ENCODE measurements around the gene GDI1.

GDI1 gene

DNA sequence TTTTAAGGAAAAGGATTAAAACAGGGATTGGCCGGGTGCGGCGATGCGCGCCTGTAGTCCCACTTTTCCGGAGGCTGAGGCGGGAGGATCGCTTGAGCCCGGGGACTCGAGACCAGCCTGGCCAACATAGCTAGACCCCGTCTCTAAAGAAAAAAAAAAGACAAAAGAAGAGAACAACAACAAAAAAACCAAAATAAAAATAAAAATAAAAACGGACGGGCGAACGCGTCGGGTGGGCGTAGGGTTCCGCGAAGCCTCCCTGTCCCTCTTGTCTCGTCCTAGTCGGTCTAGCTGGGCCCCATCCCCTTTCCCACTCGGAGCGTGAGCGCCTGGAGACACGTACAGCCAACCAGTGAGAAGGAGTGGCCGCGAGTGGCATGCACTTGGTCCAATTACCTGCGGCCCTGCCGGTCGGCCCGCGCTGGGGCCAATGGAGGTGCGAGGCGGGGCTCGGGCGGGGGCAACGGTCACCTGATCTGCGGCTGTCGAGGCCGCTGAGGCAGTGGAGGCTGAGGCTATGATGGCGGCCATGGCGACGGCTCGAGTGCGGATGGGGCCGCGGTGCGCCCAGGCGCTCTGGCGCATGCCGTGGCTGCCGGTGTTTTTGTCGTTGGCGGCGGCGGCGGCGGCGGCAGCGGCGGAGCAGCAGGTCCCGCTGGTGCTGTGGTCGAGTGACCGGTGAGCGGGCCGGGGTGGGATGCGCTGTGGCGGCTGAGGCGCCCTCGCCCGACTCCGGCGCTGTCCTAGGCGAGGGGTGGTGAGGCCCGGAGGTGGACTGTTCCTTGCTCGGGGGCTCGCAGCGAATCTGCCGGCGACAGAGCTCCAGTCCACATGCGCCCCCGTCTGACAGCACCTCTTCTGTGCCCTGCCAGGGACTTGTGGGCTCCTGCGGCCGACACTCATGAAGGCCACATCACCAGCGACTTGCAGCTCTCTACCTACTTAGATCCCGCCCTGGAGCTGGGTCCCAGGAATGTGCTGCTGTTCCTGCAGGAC is 8.5 kb upstream of the GDI1 start, which contains the start of gene ATP6AP1 (continued):
- TF ChIP-seq, protein P1, sequence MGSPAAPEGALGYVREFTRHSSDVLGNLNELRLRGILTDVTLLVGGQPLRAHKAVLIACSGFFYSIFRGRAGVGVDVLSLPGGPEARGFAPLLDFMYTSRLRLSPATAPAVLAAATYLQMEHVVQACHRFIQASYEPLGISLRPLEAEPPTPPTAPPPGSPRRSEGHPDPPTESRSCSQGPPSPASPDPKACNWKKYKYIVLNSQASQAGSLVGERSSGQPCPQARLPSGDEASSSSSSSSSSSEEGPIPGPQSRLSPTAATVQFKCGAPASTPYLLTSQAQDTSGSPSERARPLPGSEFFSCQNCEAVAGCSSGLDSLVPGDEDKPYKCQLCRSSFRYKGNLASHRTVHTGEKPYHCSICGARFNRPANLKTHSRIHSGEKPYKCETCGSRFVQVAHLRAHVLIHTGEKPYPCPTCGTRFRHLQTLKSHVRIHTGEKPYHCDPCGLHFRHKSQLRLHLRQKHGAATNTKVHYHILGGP (tag by site-specific recombination; IDR thresholded peaks at IDR 0.05): no peak
- TF ChIP-seq, protein P2, sequence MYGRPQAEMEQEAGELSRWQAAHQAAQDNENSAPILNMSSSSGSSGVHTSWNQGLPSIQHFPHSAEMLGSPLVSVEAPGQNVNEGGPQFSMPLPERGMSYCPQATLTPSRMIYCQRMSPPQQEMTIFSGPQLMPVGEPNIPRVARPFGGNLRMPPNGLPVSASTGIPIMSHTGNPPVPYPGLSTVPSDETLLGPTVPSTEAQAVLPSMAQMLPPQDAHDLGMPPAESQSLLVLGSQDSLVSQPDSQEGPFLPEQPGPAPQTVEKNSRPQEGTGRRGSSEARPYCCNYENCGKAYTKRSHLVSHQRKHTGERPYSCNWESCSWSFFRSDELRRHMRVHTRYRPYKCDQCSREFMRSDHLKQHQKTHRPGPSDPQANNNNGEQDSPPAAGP (tag by site-specific recombination; IDR thresholded peaks at IDR 0.05): peak; percentile 22; the same call in 1 of the 2 replicates
- TF ChIP-seq ZNF132 (tag by site-specific recombination; IDR thresholded peaks at IDR 0.05; ENCODE audit: borderline replicate concordance) (no peak), ZNF140 (tag by site-specific recombination; IDR thresholded peaks at IDR 0.05) (no peak), PRDM1 (tag by site-specific recombination; IDR thresholded peaks at IDR 0.05) (no peak), ZNF416 (tag by site-specific recombination; IDR thresholded peaks at IDR 0.05) (no peak), ZNF701 (tag by site-specific recombination; IDR thresholded peaks at IDR 0.05) (no peak), SALL2 (tag by site-specific recombination; IDR thresholded peaks at IDR 0.05; ENCODE audit: borderline replicate concordance) (no peak), GLIS2 (tag by site-specific recombination; IDR thresholded peaks at IDR 0.05) (peak; percentile 74), ZNF366 (tag by site-specific recombination; conservative IDR thresholded peaks at IDR 0.05) (no peak), EGR2 (tag by site-specific recombination; IDR thresholded peaks at IDR 0.05; ENCODE audit: low read depth) (peak; percentile 56), FEZF1 (tag by site-specific recombination; IDR thresholded peaks at IDR 0.05) (no peak), SP3 (tag by site-specific recombination; IDR thresholded peaks at IDR 0.05) (peak; percentile 83), ZNF175 (tag by site-specific recombination; IDR thresholded peaks at IDR 0.05) (no peak), ZNF596 (tag by site-specific recombination; IDR thresholded peaks at IDR 0.05) (no peak), ZNF112 (tag by site-specific recombination; IDR thresholded peaks at IDR 0.05) (no peak), ZEB2 (tag by site-specific recombination; IDR thresholded peaks at IDR 0.05) (no peak), ZNF302 (tag by site-specific recombination; IDR thresholded peaks at IDR 0.05; ENCODE audit: low read depth) (no peak), ZNF239 (tag by site-specific recombination; IDR thresholded peaks at IDR 0.05) (no peak), ZBTB20 (tag by site-specific recombination; IDR thresholded peaks at IDR 0.05) (peak; percentile 53; the same call in 1 of the 2 replicates), ZBTB21 (tag by site-specific recombination; IDR thresholded peaks at IDR 0.05) (no peak), ZFP3 (tag by site-specific recombination; IDR thresholded peaks at IDR 0.05; ENCODE audit: low read depth) (no peak), HOXD13 (CRISPR knock-in tag; IDR thresholded peaks at IDR 0.05; ENCODE audit: borderline replicate concordance) (0 out of 2 replicates have a peak, but pooled peaks have one; percentile 17), ZNF521 (tag by site-specific recombination; IDR thresholded peaks at IDR 0.05) (no peak), ZNF473 (tag by site-specific recombination; IDR thresholded peaks at IDR 0.05) (no peak), ZBTB17 (tag by site-specific recombination; IDR thresholded peaks at IDR 0.05) (peak; percentile 73; the same call in 1 of the 2 replicates), ZNF677 (tag by site-specific recombination; IDR thresholded peaks at IDR 0.05) (no peak)
- TF ChIP-seq, protein P3, sequence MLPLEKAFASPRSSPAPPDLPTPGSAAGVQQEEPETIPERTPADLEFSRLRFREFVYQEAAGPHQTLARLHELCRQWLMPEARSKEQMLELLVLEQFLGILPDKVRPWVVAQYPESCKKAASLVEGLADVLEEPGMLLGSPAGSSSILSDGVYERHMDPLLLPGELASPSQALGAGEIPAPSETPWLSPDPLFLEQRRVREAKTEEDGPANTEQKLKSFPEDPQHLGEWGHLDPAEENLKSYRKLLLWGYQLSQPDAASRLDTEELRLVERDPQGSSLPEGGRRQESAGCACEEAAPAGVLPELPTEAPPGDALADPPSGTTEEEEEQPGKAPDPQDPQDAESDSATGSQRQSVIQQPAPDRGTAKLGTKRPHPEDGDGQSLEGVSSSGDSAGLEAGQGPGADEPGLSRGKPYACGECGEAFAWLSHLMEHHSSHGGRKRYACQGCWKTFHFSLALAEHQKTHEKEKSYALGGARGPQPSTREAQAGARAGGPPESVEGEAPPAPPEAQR (tag by site-specific recombination; IDR thresholded peaks at IDR 0.05): no peak
- TF ChIP-seq, protein P4, sequence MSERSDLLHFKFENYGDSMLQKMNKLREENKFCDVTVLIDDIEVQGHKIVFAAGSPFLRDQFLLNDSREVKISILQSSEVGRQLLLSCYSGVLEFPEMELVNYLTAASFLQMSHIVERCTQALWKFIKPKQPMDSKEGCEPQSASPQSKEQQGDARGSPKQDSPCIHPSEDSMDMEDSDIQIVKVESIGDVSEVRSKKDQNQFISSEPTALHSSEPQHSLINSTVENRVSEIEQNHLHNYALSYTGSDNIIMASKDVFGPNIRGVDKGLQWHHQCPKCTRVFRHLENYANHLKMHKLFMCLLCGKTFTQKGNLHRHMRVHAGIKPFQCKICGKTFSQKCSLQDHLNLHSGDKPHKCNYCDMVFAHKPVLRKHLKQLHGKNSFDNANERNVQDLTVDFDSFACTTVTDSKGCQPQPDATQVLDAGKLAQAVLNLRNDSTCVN (tag by site-specific recombination; optimal IDR thresholded peaks at IDR 0.05): peak; percentile 54
- TF ChIP-seq, protein P5, sequence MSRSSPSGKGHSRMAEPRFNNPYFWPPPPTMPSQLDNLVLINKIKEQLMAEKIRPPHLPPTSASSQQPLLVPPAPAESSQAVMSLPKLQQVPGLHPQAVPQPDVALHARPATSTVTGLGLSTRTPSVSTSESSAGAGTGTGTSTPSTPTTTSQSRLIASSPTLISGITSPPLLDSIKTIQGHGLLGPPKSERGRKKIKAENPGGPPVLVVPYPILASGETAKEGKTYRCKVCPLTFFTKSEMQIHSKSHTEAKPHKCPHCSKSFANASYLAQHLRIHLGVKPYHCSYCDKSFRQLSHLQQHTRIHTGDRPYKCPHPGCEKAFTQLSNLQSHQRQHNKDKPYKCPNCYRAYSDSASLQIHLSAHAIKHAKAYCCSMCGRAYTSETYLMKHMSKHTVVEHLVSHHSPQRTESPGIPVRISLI (tag by site-specific recombination; IDR thresholded peaks at IDR 0.05): no peak
- TF ChIP-seq, protein P6, sequence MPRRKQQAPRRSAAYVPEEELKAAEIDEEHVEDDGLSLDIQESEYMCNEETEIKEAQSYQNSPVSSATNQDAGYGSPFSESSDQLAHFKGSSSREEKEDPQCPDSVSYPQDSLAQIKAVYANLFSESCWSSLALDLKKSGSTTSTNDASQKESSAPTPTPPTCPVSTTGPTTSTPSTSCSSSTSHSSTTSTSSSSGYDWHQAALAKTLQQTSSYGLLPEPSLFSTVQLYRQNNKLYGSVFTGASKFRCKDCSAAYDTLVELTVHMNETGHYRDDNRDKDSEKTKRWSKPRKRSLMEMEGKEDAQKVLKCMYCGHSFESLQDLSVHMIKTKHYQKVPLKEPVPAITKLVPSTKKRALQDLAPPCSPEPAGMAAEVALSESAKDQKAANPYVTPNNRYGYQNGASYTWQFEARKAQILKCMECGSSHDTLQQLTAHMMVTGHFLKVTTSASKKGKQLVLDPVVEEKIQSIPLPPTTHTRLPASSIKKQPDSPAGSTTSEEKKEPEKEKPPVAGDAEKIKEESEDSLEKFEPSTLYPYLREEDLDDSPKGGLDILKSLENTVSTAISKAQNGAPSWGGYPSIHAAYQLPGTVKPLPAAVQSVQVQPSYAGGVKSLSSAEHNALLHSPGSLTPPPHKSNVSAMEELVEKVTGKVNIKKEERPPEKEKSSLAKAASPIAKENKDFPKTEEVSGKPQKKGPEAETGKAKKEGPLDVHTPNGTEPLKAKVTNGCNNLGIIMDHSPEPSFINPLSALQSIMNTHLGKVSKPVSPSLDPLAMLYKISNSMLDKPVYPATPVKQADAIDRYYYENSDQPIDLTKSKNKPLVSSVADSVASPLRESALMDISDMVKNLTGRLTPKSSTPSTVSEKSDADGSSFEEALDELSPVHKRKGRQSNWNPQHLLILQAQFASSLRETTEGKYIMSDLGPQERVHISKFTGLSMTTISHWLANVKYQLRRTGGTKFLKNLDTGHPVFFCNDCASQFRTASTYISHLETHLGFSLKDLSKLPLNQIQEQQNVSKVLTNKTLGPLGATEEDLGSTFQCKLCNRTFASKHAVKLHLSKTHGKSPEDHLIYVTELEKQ (tag by site-specific recombination; IDR thresholded peaks at IDR 0.05; ENCODE audit: borderline replicate concordance): no peak

All from HEK293 (cell line).